ENCODE measurements around the gene PCDH9. TPM values are rescaled to one million over a fixed set of nuclear protein-coding genes. Genes with fewer than 3 reads are reported as not detected.

The PCDH9 gene
- total and polyA plus RNA-seq, 10 donors = 0.24 to 8.1 (median 3.8) TPM

DNA sequence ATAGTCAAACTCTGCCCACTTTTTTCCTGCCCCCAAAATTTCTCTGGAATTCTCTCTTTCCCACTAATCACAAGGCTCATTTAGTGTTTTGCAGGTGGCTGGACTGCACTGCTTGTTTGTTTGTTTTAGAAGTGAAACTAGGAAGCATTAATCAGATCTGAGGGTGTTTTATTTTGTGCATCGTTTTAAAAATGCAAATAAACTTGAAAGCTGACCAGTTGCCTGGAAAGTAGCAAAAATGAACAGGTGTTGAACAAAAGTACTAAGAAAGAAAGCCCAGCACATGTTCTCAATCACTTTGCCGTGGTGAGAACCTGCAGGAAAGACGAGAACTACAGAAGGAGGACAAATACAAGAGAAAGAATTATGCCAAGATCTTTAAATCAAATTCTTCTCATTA lies 365.5 kb downstream of the PCDH9 start:
- intact Hi-C loops (cut with DNase I; ENCODE audit: low total_unique reads) = no loop called here
- no peaks in the 10 kb centered on the region for H3K27me3 ChIP-seq (replicated peaks in 1 of 7)
- H3K27ac ChIP-seq = no peak overlapping the region
- H3K4me3 ChIP-seq = no peak overlapping the region
- H3K4me1 ChIP-seq = peaks cover 0 to 15% (median 3%) of the 10 kb centered on the region in 6 donors
- no peak for TF ChIP-seq POLR2A (IDR thresholded peaks at IDR 0.05)
- TF ChIP-seq POLR2AphosphoS5 (IDR thresholded peaks at IDR 0.05) = no peak
- TF ChIP-seq CTCF (IDR thresholded peaks at IDR 0.05 in 8 of 11, conservative IDR thresholded peaks at IDR 0.05 in 3 of 11) = no peak
- peaks cover 0 to 7% (median 0%) of the 10 kb centered on the region in 8 donors for H3K9me3 ChIP-seq
- DNase-seq = no peak
- H3K36me3 ChIP-seq = no peaks in the 10 kb centered on the region
- WGBS, 5 donors = 62 to 68% (median 64%) methylated on average over 3 of the region's 3 CpGs

DNA sequence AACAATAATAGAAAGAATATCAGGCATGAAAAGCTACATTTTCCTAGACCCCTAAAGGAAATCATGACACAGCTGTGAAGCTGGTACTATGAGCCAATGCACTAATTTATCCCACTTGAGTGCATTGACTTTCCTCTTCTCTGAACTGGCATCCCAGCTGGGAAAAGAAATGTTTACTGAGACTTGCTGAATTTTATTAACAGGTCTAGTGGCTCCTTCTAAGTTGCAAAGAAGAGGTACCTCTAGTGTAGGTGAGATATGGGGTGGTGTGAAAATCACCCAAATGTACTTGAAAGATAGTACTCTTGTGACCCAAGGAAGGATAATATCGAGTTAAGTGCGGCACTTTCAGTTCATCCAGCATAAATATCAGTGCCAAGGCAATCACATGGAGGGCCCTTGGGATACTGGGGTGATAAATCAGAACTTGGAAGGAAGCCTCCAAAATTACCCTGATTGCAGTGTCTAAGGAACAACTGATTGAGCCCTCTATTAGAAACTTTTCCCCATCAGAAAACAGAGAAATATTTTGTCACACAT lies 369.2 kb downstream of the PCDH9 start:
- WGBS, 5 donors = 58 to 78% (median 69%) methylated on average over 2 of the region's 2 CpGs
- intact Hi-C loops (cut with DNase I; ENCODE audit: low total_unique reads) = no loop called here
- Histone ChIP-seq H3K27me3 (replicated peaks in 1 of 7) (no peaks in the 10 kb centered on the region), H3K9me3 (peaks cover 0 to under 1% (median 0%) of the 10 kb centered on the region in 8 donors), H3K4me3 (no peak overlapping the region), H3K36me3 (no peaks in the 10 kb centered on the region), H3K4me1 (peaks cover 0 to 15% (median 3%) of the 10 kb centered on the region in 6 donors), H3K27ac (peak overlapping the region in 1 of 8 donors; percentile 2)
- TF ChIP-seq CTCF (IDR thresholded peaks at IDR 0.05 in 8 of 11, conservative IDR thresholded peaks at IDR 0.05 in 3 of 11) = no peak
- TF ChIP-seq POLR2AphosphoS5 (IDR thresholded peaks at IDR 0.05) = no peak
- no peak for TF ChIP-seq POLR2A (IDR thresholded peaks at IDR 0.05)
- DNase-seq = no peak

GRCh38 chr13:66859934-66860877 lies 369.9 kb downstream of the PCDH9 start:
- Histone ChIP-seq H3K4me1 (peaks cover 0 to 21% (median 3%) of the 10 kb centered on the region in 6 donors), H3K9me3 (no peaks in the 10 kb centered on the region), H3K36me3 (no peaks in the 10 kb centered on the region), H3K27me3 (replicated peaks in 1 of 7) (no peaks in the 10 kb centered on the region), H3K27ac (peak overlapping the region in 1 of 8 donors; percentile 2), H3K4me3 (no peak overlapping the region)
- no peak for DNase-seq
- intact Hi-C loops (cut with DNase I; ENCODE audit: low total_unique reads) = no loop called here
- TF ChIP-seq CTCF (IDR thresholded peaks at IDR 0.05 in 8 of 11, conservative IDR thresholded peaks at IDR 0.05 in 3 of 11) (no peak), POLR2AphosphoS5 (IDR thresholded peaks at IDR 0.05) (no peak), POLR2A (IDR thresholded peaks at IDR 0.05) (no peak)
- 63 to 75% (median 69%) methylated on average over 8 of the region's 8 CpGs for WGBS, 5 donors

- H3K36me3 ChIP-seq = no peaks in the 10 kb centered on the region
- no peaks in the 10 kb centered on the region for H3K27me3 ChIP-seq (replicated peaks in 1 of 7)
- DNase-seq = no peak
- no peak overlapping the region for H3K4me3 ChIP-seq
- H3K9me3 ChIP-seq = no peaks in the 10 kb centered on the region
- no peak overlapping the region for H3K27ac ChIP-seq
- H3K4me1 ChIP-seq = peaks cover 0 to 26% (median 3%) of the 10 kb centered on the region in 6 donors
- 65 to 81% (median 67%) methylated on average over 2 of the region's 2 CpGs for WGBS, 5 donors
- intact Hi-C loops (cut with DNase I; ENCODE audit: low total_unique reads) = no loop called here
- TF ChIP-seq POLR2A (IDR thresholded peaks at IDR 0.05) = no peak
- no peak for TF ChIP-seq POLR2AphosphoS5 (IDR thresholded peaks at IDR 0.05)
- TF ChIP-seq CTCF (IDR thresholded peaks at IDR 0.05 in 8 of 11, conservative IDR thresholded peaks at IDR 0.05 in 3 of 11) = no peak
Measured at GRCh38 chr13:66859078-66859477, 371.1 kb downstream of the PCDH9 start.
